Urinary bladder (tissue), 4 donors: Measurements from ENCODE around the gene RBM28. TPM values are rescaled to one million over a fixed set of nuclear protein-coding genes. Genes with fewer than 3 reads are reported as not detected.

Experiments used
- DNase-seq: peaks from one replicate; pipeline ENCODE4 v3.0.0-alpha.2; 2015; ENCODE audit errors: extremely low spot score
- H3K27ac ChIP-seq: one replicate; pipeline ENCODE4 v1.5.1; 2013; ENCODE audit warnings: low read depth, mild to moderate bottlenecking, moderate library complexity
- H3K36me3 ChIP-seq: one replicate; pipeline ENCODE4 v1.6.1; 2013; ENCODE audit warnings: mild to moderate bottlenecking, moderate library complexity; ENCODE audit not compliant: insufficient read depth
- H3K4me1 ChIP-seq: one replicate; pipeline ENCODE4 v1.6.1; 2013; ENCODE audit warnings: mild to moderate bottlenecking, moderate library complexity; ENCODE audit not compliant: insufficient read depth
- H3K4me3 ChIP-seq: one replicate; pipeline ENCODE4 v1.5.1; 2013; ENCODE audit warnings: low read depth, low read length
- WGBS: extraction: QIAGEN DNeasy Blood & Tissue Kit; methylation state at CpG from one replicate; pipeline ENCODE4 v1.1.7; 2013; 5-methylcytosine and 5-hydroxymethylcytosine counted together
- polyA plus RNA-seq: library from polyadenylated mRNA; stranded (reverse); fragments of 200-250 nt; gene quantifications from one replicate; pipeline ENCODE4 v1.2.3, GENCODE V29; 2013
- total RNA-seq: library from RNA; depleted of rRNA; stranded (reverse); fragments of >200 nt; gene quantifications from one replicate; pipeline ENCODE4 v1.2.3, GENCODE V29; 2014
- donor health status: healthy with polysubstance abuse.
- donor health status: healthy.

The RBM28 gene
- total and polyA plus RNA-seq, 2 donors = 13.6 to 21.3 TPM

- WGBS = 41% methylated on average over 4 of the region's 4 CpGs
These were observed 5.7 kb upstream of the RBM28 start for GRCh38 chr7:128349466-128349825.

DNA sequence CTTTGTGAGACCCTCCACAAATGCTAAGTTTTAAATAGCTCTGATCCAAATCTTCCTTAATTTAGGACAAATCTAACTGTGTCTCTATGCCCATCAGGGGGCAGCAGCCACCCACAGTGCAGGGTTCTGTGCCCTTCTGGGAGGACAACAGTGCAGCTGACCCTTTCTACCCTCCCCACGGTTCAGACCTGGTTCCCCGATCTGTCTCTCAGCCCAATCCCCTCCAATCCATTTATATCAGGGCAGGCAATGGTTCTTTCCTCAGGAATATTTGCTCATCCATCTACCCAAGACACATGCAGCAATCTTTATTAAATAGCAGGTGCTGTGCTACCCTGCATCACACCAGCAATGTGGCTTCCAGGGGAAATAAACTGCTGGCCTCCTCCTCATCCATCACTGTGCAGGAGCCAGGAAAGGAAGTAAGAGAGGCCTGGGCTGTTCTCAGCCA, 4.0 kb upstream of the RBM28 start:
- no peaks in the 10 kb centered on the region for H3K36me3 ChIP-seq
- WGBS = 5% methylated on average over 2 of the region's 2 CpGs
- no peak for DNase-seq

More at GRCh38 chr7:128349466-128349825, 5.7 kb upstream of the RBM28 start:
- DNase-seq = no peak
- no peak overlapping the region for H3K27ac ChIP-seq
- no peaks in the 10 kb centered on the region for H3K36me3 ChIP-seq
- peaks cover 8% of the 10 kb centered on the region for H3K4me1 ChIP-seq
- H3K4me3 ChIP-seq = no peak overlapping the region

DNA sequence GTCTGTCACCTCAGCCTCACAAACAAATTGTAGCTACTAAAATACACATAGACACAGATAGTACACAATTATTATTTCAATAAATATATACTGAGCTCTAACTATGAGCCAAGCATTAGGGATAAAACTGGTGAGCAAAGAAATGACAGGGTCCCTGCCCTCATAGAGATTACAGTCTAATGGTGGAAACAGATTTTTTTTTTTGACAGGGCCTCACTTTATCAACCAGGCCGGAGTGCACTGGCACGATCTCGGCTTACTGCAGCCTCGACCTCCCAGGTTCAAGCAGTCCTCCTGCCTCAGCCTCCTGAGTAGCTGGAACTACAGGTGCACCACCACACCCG, 695 bp upstream of the RBM28 start:
- Histone ChIP-seq H3K27ac (no peak overlapping the region), H3K4me1 (peaks cover 2% of the 10 kb centered on the region), H3K36me3 (no peaks in the 10 kb centered on the region), H3K4me3 (no peak overlapping the region)
- WGBS = 96% methylated on average over 5 of the region's 5 CpGs
- no peak for DNase-seq

More for the DNA sequence above, 4.0 kb upstream of the RBM28 start:
- no peak overlapping the region for H3K27ac ChIP-seq
- H3K4me3 ChIP-seq = no peak overlapping the region
- peaks cover 8% of the 10 kb centered on the region for H3K4me1 ChIP-seq

DNA sequence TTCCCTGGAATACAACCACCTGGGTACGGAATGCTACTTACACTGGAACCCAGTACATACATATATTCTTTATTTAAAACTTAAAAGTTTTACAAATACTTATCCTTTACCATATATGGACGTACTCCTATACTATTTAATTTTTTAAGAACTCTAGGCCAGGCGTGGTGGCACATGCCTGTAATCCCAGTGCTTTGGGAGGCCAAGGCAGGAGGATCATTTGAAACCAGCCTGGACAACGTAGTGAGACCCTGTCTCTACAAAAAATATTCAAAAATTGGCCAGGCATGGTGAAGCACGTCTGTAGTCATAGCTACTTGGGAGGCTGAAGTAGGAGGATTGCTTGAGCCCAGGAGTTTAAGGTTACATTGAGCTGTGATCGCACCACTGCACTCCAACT, 2.0 kb downstream of the RBM28 start:
- 91% methylated on average over 6 of the region's 6 CpGs for WGBS
- Histone ChIP-seq H3K36me3 (no peaks in the 10 kb centered on the region), H3K4me3 (no peak overlapping the region), H3K4me1 (peaks cover 2% of the 10 kb centered on the region), H3K27ac (no peak overlapping the region)
- DNase-seq = no peak

GRCh38 chr7:128335730-128336129, 8.0 kb downstream of the RBM28 start:
- 94% methylated on average over 3 of the region's 3 CpGs for WGBS
- peaks cover 8% of the 10 kb centered on the region for H3K36me3 ChIP-seq
- no peaks in the 10 kb centered on the region for H3K4me1 ChIP-seq
- no peak overlapping the region for H3K27ac ChIP-seq
- H3K4me3 ChIP-seq = no peak overlapping the region
- DNase-seq = no peak

DNA sequence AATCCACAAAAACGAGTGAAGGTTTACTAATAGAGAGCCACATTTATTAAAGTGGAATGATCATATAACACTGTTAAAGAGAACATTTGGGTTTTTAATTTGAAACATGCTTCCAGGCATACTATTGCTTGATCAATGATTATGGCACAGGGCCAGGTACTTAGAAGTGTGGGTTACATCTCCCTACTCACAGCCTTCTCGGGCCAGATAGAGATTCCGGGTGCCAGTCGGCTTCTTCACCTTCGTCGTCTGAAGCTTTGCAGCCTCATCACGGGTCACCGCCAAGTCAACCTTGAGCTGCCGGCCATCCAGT, 19.4 kb downstream of the RBM28 start:
- H3K4me1 ChIP-seq = no peaks in the 10 kb centered on the region
- 94% methylated on average over 9 of the region's 9 CpGs for WGBS
- peaks cover 5% of the 10 kb centered on the region for H3K36me3 ChIP-seq
- H3K27ac ChIP-seq = no peak overlapping the region
- DNase-seq = no peak
- no peak overlapping the region for H3K4me3 ChIP-seq

DNA sequence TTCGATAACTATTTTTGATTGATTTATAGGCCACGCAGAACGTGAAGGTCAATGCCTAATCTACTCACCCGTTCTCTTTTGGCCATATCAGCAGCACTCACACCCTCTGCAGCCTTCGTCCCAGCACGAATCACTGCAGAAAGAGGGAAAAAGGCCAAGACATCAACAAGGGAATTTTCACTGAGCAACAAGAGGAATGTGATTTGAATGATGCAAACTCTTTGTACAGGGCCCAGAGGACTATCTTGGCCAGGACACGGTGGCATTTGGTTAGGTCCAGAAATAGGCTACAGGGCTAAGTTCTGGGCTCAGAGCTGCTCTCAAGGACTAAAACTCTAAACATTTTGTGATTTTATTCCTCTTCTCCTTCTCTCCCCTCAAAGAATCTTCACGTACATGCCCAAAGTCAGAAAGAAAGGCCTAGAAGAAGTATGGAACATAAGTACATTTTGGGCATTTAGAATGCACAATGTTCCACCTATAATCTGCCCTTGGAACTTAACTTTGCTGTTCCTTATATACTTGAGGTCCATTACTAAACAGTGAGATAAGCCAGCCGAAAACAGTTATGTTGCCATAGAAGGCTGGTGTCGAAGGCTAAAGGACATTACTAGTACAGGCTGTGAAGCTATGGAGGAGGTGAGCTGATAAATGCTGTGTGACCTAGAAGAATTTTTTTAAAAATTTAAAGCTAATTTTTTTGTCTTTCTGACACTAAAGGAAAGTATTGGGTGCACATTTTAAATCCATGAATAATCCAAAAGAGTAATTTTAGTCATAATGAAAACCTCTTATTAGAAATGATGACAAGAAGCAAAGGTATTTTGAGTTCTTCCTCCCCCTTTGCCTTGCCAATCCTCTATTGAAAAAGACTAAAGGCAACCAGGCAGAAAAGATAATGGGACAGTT, 20.0 kb downstream of the RBM28 start:
- H3K4me3 ChIP-seq = no peak overlapping the region
- peaks cover 3% of the 10 kb centered on the region for H3K36me3 ChIP-seq
- H3K27ac ChIP-seq = no peak overlapping the region
- 85% methylated on average over 10 of the region's 10 CpGs for WGBS
- no peak for DNase-seq
- H3K4me1 ChIP-seq = no peaks in the 10 kb centered on the region

GRCh38 chr7:128323040-128323439, 20.7 kb downstream of the RBM28 start:
- H3K4me1 ChIP-seq = no peaks in the 10 kb centered on the region
- no peak overlapping the region for H3K4me3 ChIP-seq
- H3K36me3 ChIP-seq = peaks cover 2% of the 10 kb centered on the region
- H3K27ac ChIP-seq = no peak overlapping the region
- no peak for DNase-seq

- H3K36me3 ChIP-seq = peaks cover 1% of the 10 kb centered on the region
These were observed 21.6 kb downstream of the RBM28 start for GRCh38 chr7:128322040-128322643.

DNA sequence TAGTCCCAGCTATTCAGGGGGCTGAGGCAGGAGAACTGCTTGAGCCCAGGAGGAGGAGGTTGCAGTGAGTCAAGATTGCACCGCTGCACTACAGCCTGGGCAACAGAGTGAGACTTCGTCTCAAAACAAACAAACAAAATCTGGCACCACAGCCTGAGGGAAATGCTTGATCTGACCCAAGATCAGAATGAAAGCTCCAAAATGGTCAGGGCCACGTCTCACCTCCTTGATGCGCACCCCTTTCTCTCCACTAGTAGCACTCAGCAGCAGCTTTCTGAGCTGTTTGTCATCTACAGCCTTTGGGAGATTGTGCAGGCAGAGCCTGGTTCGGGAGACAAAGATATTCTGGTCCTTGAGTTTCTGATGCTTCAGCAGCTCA, 22.7 kb downstream of the RBM28 start:
- H3K27ac ChIP-seq = no peak overlapping the region
- no peaks in the 10 kb centered on the region for H3K4me1 ChIP-seq
- H3K4me3 ChIP-seq = no peak overlapping the region
- WGBS = 87% methylated on average over 5 of the region's 5 CpGs
- peaks cover 4% of the 10 kb centered on the region for H3K36me3 ChIP-seq
- DNase-seq = no peak

More at GRCh38 chr7:128322040-128322643, 21.6 kb downstream of the RBM28 start:
- Histone ChIP-seq H3K4me1 (no peaks in the 10 kb centered on the region), H3K4me3 (no peak overlapping the region), H3K27ac (peak overlapping the region; percentile 19)
- DNase-seq = no peak
- WGBS = 65% methylated on average over 3 of the region's 3 CpGs

GRCh38 chr7:128318691-128319090, 25.0 kb downstream of the RBM28 start:
- Histone ChIP-seq H3K27ac (no peak overlapping the region), H3K36me3 (peaks cover 12% of the 10 kb centered on the region), H3K4me1 (no peaks in the 10 kb centered on the region), H3K4me3 (no peak overlapping the region)
- DNase-seq = no peak
- WGBS = 85% methylated on average over 5 of the region's 5 CpGs

DNA sequence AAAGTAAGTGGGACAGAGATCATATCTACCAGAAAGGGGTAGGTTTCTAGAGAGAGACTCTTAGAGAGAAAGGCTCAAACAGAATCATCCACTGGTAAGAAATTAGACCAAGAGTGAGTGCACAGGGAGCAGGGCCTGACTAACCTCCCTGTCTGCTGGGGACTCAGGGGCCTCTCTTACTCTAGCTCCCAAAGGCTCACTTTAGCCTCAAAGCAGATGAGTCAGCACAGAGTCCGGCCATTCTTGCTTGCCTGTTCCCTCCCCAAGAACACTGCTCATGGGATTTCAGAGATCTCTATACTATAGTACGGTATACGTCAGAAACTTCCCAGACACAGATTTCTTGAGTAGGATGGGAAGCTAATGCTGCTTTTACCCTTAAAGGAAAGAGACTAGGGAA, 32.7 kb downstream of the RBM28 start:
- no peak for DNase-seq
- no peak overlapping the region for H3K4me3 ChIP-seq
- no peaks in the 10 kb centered on the region for H3K4me1 ChIP-seq
- no peak overlapping the region for H3K27ac ChIP-seq
- whole genome bisulfite sequencing = 97% methylated on average over 3 of the region's 3 CpGs
- H3K36me3 ChIP-seq = peaks cover 16% of the 10 kb centered on the region

- Histone ChIP-seq H3K4me1 (no peaks in the 10 kb centered on the region), H3K36me3 (peaks cover 16% of the 10 kb centered on the region), H3K27ac (no peak overlapping the region), H3K4me3 (no peak overlapping the region)
- no peak for DNase-seq
- 82% methylated on average over 5 of the region's 5 CpGs for WGBS
These were observed 33.2 kb downstream of the RBM28 start for GRCh38 chr7:128310499-128310898.

DNA sequence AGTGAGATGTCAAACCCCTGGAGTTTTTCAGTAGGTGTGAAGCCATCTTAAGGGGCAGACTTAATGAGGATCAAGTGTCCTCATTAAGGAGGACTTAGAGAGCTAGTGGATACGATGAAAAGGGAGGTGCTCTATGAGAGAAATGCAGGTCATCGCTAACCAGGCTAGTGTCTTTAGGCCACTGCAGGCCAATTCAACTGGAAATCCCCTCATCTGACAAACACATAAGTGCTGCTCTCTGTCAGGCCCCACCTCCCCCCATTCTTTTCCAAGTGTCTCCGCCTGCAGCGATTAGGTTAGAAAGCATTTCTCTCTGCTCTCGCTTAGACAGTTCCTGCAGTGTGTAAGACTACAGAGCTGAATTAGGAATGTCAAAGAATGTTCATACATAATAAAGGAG, 33.7 kb downstream of the RBM28 start:
- Histone ChIP-seq H3K36me3 (peaks cover 15% of the 10 kb centered on the region), H3K4me3 (no peak overlapping the region), H3K27ac (no peak overlapping the region), H3K4me1 (no peaks in the 10 kb centered on the region)
- DNase-seq = no peak
- 96% methylated on average over 5 of the region's 5 CpGs for WGBS
